Measurements from ENCODE around the gene TMCO1.
"Not testable (repeated sequence)": the region's sequence is repeated elsewhere in the genome, so short reads cannot be mapped to it uniquely, and the experiment has no call there.

Gene TMCO1, protein sequence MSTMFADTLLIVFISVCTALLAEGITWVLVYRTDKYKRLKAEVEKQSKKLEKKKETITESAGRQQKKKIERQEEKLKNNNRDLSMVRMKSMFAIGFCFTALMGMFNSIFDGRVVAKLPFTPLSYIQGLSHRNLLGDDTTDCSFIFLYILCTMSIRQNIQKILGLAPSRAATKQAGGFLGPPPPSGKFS

DNA sequence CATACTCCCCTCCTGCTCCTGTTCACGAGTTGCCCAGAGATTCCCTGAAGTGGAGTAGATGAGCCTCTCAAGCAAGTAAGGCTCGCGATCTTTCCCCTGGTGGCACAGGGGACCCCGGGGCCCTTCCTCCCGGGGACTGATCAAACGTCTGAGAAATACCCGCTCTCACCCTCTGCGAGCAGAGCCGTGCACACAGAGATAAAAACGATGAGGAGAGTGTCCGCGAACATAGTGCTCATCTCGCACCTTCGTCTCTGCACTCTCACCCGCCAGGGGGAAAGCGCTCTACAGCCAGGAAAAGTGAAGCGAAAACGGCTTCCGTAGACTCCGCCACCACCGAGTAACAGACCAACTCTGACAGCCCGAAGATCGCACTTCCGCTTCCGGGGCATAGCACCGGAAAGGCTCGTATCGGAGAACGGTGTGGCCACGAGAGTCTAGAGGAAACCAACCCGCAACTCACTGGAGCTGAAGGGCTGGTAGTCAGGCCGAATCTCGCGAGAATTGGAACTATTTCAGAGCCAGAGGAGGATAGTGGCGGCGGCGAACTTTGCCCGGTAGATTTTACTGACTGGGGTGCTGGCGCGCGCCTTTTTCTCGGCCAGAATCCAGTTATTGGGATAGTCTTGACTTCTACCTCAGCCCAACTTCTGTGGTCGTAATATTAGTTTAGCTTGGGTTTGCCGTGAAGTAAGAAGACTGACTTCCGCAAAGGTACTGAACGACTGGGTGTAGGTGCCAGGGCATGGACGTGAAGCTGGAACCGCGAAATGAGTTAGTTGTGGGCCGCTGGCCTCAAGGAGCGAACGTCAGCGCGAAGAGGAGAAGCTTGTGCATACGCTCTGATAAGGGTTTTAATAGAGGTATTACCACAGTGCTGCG, at the start of gene TMCO1:
Gene TMCO1, minus strand, starts transcription at position 356 of the 882 bp plus-strand sequence. Its CDS starts 117 bp downstream, at position 239.
- peak; percentile 83 to 92 for DNase-seq

DNA sequence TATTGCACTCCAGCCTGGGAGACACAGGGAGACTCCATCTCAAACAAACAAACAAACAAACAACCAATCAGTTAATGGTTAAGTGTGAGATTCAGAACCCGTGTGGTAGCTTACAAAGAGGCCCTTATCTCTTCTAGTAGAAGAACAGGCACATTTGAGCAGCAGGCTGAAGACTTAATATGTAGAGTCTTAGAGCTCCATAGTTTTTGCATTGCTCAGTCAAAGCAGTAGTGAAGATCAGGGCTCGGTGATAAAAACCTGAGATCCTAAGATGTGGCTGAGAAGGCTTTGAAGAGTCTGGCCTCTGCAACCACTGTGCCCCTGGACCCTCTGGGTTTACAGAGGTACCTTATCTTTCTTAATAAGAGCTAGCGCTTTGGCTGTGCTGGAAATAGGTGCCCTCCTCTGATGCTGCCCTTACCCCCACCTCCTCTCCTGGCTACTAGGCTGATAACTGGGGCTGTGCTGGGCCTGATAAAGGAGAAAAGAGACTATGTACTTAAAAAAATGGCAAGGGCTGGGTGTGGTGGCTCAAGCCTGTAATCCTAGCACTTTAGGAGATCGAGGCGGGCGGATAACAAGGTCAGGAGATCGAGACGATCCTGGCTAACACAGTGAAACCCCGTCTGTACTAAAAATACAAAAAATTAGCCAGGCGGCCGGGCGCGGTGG, 48.3 kb upstream of the TMCO1 start:
- no peak for DNase-seq

DNA sequence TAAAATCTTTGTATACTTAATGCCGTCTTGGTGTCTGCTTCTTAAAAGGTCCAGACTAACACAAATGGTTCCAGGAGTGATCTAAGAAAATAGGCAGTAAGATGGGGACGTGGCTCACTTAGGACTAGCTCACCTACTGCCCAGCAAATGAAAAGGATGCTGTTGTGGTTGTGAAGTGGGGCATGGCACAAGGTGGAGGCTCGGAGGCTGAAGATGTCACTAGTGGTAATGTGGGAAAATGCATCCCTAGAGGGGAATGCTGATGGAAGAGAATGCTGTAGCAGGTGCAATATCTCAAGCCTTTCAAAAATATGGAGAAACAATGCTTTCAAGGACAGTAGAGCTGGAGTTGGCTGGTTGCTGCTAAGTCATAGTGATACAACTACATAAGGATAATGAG, 47.5 kb upstream of the TMCO1 start:
- DNase-seq, result no peak

DNA sequence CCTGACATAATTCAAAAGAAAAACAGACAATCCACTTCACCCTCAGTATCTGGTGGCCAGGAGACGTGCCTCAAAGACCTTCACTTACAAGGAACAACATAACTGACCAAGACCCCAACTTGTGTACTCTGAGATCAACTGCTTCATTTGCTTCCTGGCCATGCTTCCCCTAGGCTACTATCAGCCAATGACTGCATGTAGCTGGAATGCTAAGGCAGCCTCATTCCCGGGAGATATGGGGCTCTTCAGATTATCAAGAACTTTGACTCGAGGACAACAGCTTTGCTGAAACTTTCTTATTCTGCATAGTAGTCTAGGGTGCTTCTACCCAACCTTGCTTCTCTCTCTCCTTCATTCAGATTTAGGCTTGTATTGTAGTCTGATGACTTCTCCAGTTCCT, 47.1 kb upstream of the TMCO1 start:
- DNase-seq, result no peak

DNA sequence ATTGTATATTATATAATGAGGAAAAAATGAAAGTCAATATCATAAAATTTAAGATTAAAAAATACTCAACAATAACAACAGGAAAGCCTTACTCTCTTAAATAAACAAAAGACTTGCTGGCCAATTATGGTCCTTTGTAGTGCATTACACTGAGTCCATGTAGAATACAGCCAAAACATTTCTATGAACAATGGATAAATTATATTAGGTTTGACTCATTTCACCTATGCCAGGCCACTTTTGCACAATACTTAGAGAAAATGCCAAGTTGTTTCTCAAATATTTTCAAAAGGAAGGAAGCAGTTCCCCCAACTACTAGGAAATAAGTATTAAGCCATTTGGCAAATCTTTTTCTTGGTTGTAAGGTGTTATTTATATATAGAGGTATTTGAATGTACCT, 38.9 kb upstream of the TMCO1 start:
- no peak for DNase-seq

DNA sequence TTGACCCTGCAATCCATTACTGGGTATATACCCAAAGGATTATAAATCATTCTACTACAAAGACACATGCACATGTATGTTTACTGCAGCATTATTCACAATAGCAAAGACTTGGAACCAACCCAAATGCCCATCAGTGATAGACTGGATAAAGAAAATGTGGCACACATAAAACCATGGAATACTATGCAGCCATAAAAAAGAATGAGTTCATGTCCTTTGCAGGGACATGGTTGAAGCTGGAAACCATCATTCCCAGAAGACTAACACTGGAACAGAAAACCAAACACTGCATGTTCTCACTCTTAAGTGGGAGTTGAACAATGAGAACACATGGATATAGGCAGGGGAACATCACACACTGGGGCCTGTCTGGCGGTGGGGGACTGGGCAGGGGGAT, 35.8 kb upstream of the TMCO1 start:
- DNase-seq, result not testable (repeated sequence)

DNA sequence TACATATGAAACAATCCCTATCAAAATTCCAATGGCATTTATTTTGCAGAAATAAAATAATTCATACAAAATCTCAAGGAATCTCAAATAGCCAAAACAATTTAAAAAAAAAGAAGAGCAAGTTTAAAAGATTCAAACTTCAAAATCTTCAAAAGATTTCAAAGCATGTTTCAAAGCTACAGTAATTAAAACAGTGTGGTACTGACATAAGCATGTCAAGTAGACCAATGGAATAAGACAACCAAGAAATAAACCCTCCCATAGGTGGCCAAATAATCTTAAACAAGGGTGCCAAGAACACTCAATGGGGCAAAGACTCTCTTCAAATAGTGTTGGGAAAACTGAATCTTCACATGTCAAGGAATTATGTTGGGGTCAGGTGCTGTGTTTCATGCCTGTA, 30.7 kb upstream of the TMCO1 start:
- DNase-seq, result no peak

DNA sequence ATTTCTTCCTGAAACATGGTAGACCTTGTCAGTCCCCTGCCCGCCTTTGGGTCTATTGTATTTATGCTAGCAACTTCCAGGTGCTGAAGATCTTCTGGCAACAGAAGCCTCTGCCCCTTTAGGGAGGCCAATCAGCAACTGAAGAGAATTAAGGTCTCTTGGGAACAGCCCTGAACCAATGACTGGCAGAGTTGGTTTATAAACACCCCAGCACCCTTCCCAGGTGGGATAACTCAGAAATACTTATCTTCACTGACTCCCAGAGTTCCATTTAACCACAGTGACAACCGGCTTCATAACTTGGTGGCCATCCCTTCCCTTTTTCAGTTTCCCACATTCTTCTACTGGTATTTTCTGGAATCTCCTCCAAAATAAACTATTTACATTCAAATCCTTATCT, 27.2 kb upstream of the TMCO1 start:
- DNase-seq, result no peak

DNA sequence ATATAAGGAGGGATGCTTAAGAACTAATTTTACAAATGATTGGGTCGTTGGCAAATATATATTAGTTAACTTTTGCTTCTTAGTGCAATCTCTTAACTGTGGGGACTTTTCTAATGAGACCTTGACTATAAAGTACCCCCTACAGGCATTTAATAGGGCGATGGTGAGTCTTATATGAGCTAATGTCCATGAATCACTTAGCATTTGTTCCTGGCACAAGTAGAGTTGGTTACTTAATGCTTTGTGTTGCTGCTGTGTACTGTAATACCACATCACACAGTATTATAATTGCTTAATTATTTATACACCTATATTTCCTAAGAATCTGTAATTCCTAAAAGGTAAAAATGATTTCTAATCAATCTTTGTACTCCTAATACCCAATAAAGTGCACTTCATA, 25.3 kb upstream of the TMCO1 start:
- DNase-seq, result no peak

DNA sequence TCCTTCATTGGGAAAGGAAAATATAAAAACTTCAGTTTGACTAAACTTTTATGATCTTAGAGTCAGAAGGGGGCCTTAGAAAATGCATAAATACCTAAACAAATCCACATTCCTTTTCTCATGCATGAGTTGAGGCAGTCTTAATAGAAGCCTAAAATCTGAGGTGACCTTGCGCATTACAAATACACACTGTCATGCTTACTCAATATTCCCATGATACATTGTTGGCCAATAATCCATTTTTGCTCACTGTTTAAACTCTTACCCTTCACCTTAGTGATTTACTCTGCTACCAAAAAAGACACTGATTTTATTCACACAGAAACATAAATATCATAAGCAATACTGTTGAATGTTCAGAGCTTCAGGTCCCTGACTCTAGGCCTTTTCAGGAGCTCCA, 19.1 kb upstream of the TMCO1 start:
- no peak for DNase-seq

DNA sequence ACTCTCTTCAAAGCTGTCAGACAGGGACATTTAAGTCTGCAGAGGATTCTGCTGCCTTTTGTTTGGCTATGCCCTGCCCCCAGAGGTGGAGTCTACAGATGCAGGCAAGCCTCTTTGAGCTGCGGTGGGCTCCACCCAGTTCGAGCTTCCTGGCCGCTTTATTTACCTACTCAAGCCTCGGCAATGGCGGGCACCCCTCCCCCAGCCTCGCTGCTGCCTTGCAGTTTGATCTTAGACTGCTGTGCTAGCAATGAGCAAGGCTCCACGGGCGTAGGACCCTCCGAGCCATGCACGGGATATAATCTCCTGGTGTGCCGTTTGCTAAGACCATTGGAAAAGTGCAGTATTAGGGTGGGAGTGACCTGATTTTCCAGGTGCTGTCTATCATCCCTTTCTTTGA, 14.9 kb upstream of the TMCO1 start:
- not testable (repeated sequence) for DNase-seq

DNA sequence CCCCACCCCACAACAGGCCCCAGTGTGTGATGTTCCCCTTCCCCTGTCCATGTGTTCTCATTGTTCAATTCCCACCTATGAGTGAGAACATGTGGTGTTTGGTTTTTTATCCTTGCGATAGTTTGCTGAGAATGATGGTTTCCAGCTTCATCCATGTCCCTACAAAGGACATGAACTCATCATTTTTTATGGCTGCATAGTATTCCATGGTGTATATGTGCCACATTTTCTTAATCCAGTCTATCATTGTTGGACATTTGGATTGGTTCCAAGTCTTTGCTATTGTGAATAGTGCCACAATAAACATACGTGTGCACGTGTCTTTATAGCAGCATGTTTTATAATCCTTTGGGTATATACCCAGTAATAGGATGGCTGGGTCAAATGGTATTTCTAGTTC, 9.5 kb upstream of the TMCO1 start:
- DNase-seq, result not testable (repeated sequence)

DNA sequence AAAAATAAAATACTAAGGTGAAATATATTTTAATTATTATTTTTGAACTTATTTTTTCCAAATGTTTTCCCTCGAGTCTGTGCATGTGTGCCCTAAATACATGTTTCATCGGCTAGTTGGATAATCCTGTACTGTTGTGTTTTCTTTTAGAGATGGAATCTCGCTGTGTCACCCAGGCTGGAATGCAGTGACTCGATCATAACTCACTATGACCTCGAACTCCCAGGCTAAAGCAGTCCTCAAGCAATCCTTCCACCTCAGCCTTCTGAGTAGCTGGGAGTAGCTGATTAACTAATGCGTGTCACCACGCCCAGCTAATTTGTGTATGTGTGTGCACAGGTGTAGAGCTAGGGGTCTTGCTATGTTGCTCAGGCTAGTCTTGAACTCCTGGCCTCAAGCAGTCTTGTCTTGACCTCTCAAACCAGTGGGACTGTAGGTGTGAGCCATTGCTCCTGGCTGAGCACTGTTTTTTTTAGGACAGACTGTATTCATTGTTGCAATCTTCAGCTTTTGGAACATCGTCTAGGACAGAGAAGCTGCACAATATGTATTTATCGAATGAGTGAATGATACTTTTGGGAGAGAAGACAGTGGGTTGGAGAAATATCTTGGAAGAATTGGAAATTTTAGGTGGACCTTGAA, 4.8 kb upstream of the TMCO1 start:
- no peak for DNase-seq

DNA sequence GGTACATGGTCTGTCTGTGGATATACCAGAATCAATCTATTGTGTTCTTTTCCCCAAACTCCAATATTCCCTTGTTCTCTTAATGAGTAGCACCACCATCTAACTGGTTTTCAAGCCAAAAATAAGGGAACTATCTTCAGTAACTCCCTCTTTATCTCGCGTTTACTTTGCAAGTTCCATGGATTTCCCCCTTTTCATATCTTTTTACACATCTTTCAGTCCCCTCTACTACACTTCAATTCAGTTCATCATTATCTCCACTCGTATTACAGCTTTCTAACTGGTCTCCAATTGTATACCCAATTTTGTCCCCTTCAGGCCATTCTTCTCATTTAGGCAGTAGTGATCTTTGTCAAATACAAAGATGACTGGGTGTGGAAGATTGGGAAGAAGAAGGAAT, 4.1 kb upstream of the TMCO1 start:
- DNase-seq, result no peak

DNA sequence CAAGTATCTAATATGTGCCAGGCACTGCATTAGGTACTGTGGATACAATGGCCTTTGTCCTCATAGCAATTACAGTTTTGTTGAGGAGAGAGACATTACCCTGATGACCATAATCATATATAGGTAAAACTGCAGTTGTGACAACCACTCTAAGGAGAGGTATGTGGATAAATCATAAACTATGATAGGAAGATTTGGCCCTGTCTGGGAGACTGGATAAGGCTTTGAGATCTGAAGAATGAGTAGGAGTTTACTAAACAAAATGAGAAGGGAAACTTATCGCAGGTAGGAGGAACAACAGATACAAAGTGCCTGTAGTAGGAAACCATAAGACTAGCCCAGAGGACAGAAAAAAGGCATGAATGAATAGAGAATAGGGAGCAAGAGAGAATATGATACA, 4.4 kb downstream of the TMCO1 start:
- no peak for DNase-seq

DNA sequence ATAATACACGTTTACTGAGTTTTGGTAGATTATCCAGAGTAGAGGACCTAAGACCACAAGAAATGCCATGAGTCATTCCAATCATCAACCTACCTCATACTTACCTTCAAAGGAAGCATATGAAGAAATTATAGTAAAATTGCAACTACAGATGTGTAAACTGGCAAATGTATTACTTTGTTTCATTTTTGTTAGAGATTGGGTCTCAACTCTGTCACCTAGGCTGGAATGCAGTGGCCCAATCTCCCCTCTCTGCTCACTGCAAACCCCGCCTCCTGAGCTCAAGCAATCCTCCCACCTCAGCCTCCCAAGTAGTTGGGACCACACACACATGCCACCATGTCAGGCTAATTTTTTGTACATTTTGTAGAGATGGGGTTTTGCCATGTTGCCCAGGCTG, 5.2 kb downstream of the TMCO1 start:
- DNase-seq, result no peak

DNA sequence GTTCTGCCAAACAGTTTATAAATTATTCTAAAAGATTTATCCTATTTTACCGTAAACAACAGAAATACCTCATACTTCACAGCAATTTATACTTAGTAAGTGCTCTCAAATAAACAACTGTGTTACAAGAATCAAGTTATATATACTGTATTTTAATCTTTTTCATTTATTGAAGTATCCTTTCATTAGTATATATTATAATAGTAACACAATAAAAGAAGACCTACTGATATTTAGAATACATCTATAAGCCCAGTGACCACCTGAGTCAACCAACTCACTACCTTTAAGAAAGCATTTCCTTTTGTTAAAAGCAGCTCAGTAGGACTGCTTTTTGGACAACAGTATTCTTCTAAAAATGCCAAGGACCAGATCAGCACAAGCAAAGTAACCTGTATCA, 5.9 kb downstream of the TMCO1 start:
- DNase-seq, result no peak

DNA sequence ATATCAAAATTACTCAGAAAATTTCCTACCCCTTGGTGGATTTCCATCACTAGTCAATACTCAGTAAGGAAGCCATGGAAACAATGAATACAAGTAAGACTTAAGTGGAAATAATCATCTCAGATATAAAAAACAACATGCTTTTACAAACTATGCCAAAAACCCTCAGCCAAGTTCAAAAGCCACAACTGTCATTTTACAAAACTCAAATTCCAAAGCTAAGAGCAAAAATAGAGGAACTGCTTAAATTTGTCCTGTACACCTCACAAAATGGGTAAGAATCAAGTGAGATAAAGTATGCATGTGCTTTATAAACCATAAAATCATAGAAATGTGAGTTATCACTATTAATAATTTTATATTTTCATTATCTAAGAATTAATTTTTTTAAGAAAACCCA, 9.6 kb downstream of the TMCO1 start:
- DNase-seq, result no peak

DNA sequence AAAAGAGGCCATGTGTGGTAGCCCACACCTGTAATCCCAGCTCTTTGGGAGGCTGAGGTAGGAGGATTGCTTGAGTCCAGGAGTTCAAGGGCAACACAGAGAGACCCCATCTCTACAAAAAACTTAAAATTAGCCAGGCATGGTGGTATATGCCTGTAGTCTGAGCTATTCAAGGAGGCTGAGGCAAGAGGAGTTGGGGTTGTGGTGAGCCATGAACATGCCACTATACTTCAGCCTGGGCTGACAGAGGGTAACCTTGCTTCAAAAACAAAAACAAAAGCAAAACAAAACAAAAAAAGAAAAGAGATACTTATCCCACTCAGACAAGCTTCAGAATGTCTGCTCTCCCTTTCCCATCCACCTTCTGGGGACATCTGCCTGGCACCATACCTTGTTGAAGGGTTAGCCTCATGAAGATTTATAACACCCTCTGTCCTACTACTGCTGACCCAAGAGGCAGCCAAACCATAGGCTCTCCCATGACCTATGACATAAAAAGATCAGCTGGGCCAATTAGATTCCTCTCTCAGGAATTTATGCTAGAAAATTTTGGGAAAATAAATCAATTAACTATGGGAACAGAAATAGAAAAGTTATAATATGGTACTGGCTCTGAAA, 13.2 kb downstream of the TMCO1 start:
- no peak for DNase-seq

DNA sequence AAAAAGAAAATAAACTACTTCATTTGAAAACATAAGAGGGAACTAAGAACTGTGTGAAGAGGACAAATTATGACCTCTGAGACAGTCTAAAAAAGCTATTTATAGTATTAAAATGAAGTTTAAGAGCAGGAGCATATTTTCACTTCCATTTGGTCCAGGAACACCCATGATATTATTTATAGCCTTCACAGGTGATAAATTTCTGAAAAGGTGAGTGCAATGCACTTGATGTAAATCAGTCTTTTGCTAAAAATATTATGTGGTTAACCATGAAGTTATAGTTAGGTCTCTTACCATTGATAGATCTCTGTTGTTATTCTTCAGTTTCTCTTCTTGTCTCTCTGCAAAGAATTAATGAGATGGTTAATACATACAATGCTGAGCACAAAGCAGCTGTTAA, 14.7 kb downstream of the TMCO1 start:
- DNase-seq, result no peak

DNA sequence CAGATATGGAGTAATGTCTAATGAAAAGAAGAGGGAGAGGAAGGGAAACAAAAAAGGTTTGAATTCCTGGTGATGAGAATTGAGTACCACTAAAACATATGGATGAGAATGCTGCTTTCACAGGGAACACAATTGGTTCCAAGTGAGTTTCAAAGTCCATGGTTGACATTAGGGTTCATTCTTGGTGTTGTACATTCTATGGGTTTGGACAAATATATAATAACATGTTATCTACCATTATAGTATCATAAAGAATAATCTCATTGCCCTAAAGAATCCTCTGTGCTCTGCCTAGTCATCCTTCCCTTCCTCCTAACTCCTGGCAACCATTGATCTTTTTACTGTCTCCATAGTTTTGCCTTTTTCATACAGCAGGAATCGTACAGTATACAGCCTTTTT, 20.1 kb downstream of the TMCO1 start:
- no peak for DNase-seq

DNA sequence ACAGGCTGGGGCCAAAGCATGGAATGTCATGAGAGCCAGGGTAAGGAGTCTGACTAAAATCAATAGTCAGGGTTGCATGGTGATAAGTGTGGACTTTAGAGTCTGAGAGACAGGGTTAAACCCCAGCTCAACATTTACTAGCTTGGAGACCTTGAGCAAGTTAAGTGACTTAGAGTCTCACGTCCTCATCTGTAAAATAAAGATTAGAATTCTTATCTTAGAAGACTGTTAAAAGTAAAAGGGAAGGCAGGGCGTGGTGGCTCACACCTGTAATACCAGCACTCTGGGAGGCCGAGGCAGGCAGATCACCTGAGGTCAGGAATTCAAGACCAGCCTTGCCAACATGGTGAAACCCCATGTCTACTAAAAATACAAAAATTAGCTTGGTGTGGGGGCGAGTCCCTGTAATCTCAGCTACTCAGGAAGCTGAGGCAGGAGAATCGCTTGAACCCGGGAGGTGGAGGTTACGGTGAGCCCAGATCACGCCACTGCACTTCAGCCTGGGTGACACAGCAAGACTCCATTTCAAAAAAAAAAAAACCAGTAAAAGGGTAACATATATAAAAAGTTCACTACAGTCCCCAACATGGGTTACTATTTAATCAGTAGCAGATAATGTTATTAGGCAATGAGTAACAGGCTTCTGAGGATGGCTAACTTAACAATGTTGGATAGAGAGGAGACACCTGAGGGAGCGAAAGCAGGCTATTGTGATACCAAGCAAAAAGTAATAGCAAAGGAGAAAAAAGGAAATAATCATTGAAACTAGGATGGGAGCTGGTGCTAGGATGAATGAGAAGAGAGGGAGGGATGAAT, 20.8 kb downstream of the TMCO1 start:
- no peak for DNase-seq
